Measurements from ENCODE around the gene DGCR6L. TPM values are rescaled to one million over a fixed set of nuclear protein-coding genes. Genes with fewer than 3 reads are reported as not detected.
"Not testable (repeated sequence)": the region's sequence is repeated elsewhere in the genome, so short reads cannot be mapped to it uniquely, and the experiment has no call there.

The DGCR6L gene
- total RNA-seq, 1 experiment from 2014 or later = 50.7 TPM

DNA sequence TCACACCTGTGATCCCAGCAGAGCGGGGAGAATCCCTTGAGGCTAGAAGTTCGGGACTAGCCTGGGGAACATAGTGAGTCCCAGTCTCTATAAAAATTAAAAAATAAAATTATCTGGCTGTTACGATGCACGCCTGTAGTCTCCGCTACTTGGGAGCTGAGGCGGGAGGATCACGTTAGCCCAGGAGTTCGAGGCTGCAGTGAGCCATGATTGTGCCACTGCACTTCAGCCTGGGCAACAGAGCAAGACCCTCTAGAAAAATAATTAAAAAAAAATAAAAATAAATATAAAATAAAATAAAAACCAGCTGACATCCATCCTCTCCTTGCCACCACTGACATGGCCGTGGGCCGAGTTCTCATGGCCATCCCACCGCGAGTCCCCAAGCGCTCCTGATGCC, 44.0 kb downstream of the DGCR6L start:
- Histone ChIP-seq H3K27me3 (replicated peaks; ENCODE audit: insufficient read depth, low read depth, low read length, poor library complexity) (no peaks in the 10 kb centered on the region), H3K36me3 (ENCODE audit: insufficient read depth, low read length, poor library complexity, severe bottlenecking) (no peaks in the 10 kb centered on the region), H3K9me3 (ENCODE audit: low read depth, low read length, poor library complexity, severe bottlenecking) (no peaks in the 10 kb centered on the region), H3K27ac (ENCODE audit: low read depth, low read length, poor library complexity, severe bottlenecking) (no peak overlapping the region), H3K4me1 (ENCODE audit: insufficient read depth, low read length, poor library complexity, severe bottlenecking) (no peaks in the 10 kb centered on the region), H3K4me3 (ENCODE audit: low read depth, low read length, poor library complexity, severe bottlenecking) (no peak overlapping the region)
- ChIA-PET POLR2A (ENCODE audit: low non-redundant PET) (no interaction called here), CTCF (no interaction called here)
- no TSS peak for BruUV-seq (replicated peaks)
- intact Hi-C loops (cut with micrococcal nuclease; ENCODE audit: unreplicated experiment) = no loop called here
- DNase-seq (ENCODE audit: low spot score) = no peak
- TF ChIP-seq, protein P1, sequence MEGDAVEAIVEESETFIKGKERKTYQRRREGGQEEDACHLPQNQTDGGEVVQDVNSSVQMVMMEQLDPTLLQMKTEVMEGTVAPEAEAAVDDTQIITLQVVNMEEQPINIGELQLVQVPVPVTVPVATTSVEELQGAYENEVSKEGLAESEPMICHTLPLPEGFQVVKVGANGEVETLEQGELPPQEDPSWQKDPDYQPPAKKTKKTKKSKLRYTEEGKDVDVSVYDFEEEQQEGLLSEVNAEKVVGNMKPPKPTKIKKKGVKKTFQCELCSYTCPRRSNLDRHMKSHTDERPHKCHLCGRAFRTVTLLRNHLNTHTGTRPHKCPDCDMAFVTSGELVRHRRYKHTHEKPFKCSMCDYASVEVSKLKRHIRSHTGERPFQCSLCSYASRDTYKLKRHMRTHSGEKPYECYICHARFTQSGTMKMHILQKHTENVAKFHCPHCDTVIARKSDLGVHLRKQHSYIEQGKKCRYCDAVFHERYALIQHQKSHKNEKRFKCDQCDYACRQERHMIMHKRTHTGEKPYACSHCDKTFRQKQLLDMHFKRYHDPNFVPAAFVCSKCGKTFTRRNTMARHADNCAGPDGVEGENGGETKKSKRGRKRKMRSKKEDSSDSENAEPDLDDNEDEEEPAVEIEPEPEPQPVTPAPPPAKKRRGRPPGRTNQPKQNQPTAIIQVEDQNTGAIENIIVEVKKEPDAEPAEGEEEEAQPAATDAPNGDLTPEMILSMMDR (conservative IDR thresholded peaks at IDR 0.05; ENCODE audit: low read depth, low read length) = no peak
- no peak for TF ChIP-seq EZH2 (IDR thresholded peaks at IDR 0.05; ENCODE audit: borderline replicate concordance, low read depth, low read length, poor library complexity, severe bottlenecking)

DNA sequence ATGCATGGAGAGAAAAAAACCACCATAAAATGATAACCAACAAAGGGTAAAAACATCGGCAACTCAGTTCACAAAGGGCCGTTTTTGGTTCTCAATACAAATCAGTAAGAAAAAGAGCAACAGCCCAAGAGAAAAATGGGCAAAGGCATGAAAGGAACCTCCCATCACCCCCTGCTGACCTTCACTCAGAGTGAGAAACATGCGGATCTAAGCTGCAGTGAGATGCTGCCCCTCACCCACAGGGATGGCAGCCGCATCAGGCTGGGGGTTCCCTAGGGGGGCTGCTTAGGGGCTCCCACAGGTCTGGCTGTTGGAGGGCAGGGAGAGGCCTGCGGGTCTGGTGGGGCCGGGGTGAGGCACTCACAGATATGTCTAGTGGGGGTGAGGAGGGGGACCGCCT, 44.5 kb downstream of the DGCR6L start:
- H3K4me1 ChIP-seq (ENCODE audit: insufficient read depth, low read length, poor library complexity, severe bottlenecking); BruUV-seq (replicated peaks); H3K4me3 ChIP-seq (ENCODE audit: low read depth, low read length, poor library complexity, severe bottlenecking); DNase-seq (ENCODE audit: low spot score); H3K27ac ChIP-seq (ENCODE audit: low read depth, low read length, poor library complexity, severe bottlenecking); CTCF ChIA-PET; H3K9me3 ChIP-seq (ENCODE audit: low read depth, low read length, poor library complexity, severe bottlenecking); intact Hi-C loops (cut with micrococcal nuclease; ENCODE audit: unreplicated experiment); POLR2A ChIA-PET (ENCODE audit: low non-redundant PET); H3K27me3 ChIP-seq (replicated peaks; ENCODE audit: insufficient read depth, low read depth, low read length, poor library complexity); H3K36me3 ChIP-seq (ENCODE audit: insufficient read depth, low read length, poor library complexity, severe bottlenecking): not testable (repeated sequence)

DNA sequence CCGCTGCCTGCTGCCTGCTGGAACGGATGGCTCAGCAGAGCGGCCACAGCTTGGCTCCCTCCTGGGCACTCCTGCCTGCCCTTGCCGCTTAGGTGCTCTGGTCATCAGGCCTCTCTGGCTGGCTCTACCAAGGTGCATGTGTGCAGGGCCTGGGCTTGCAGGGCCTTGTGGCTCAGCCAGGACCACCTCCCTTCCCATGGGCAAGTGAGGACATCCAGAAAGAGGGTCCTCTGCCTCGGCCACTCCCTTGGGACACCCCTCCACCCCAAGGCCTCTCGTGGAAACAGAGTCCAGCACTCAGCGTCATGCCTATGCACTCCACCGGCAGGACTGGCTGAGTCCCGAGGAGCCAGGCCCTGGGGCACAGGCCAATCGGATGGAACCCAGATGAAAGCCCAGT, 45.5 kb downstream of the DGCR6L start:
- DNase-seq (ENCODE audit: low spot score); H3K4me1 ChIP-seq (ENCODE audit: insufficient read depth, low read length, poor library complexity, severe bottlenecking); BruUV-seq (replicated peaks); intact Hi-C loops (cut with micrococcal nuclease; ENCODE audit: unreplicated experiment); H3K36me3 ChIP-seq (ENCODE audit: insufficient read depth, low read length, poor library complexity, severe bottlenecking); H3K27me3 ChIP-seq (replicated peaks; ENCODE audit: insufficient read depth, low read depth, low read length, poor library complexity); H3K27ac ChIP-seq (ENCODE audit: low read depth, low read length, poor library complexity, severe bottlenecking); POLR2A ChIA-PET (ENCODE audit: low non-redundant PET); H3K9me3 ChIP-seq (ENCODE audit: low read depth, low read length, poor library complexity, severe bottlenecking); H3K4me3 ChIP-seq (ENCODE audit: low read depth, low read length, poor library complexity, severe bottlenecking); CTCF ChIA-PET: not testable (repeated sequence)

DNA sequence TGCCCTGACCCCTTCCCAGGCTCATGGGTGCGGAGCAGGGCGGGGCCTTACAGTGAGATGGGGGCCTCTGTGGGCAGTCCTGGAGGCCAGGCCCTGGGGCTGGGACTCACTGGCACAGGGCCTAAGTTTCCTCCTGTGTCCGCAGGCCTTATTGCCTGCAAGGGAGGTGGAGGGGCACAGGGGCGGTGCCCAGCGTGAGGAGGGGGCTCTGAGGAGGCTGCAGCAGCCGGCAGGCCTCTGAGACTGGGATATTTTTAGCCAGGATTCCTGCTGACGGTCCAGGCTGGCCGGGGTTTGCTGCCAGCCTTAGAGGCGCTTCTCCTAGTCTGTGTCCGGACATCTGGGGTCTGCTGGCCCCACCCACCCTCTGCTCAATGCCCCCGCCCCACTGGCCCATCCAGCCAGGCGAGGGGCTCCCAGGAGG, 46.1 kb downstream of the DGCR6L start:
- no peaks in the 10 kb centered on the region for H3K4me1 ChIP-seq (ENCODE audit: insufficient read depth, low read length, poor library complexity, severe bottlenecking)
- BruUV-seq (replicated peaks) = no TSS peak
- no peaks in the 10 kb centered on the region for H3K9me3 ChIP-seq (ENCODE audit: low read depth, low read length, poor library complexity, severe bottlenecking)
- H3K27ac ChIP-seq (ENCODE audit: low read depth, low read length, poor library complexity, severe bottlenecking) = no peak overlapping the region
- POLR2A ChIA-PET (ENCODE audit: low non-redundant PET) = no interaction called here
- H3K36me3 ChIP-seq (ENCODE audit: insufficient read depth, low read length, poor library complexity, severe bottlenecking) = no peaks in the 10 kb centered on the region
- no peaks in the 10 kb centered on the region for H3K27me3 ChIP-seq (replicated peaks; ENCODE audit: insufficient read depth, low read depth, low read length, poor library complexity)
- no peak for DNase-seq (ENCODE audit: low spot score)
- no peak overlapping the region for H3K4me3 ChIP-seq (ENCODE audit: low read depth, low read length, poor library complexity, severe bottlenecking)
- intact Hi-C loops (cut with micrococcal nuclease; ENCODE audit: unreplicated experiment) = no loop called here
- CTCF ChIA-PET = no interaction called here
- TF ChIP-seq, protein P1 (conservative IDR thresholded peaks at IDR 0.05; ENCODE audit: low read depth, low read length) = no peak
- TF ChIP-seq EZH2 (IDR thresholded peaks at IDR 0.05; ENCODE audit: borderline replicate concordance, low read depth, low read length, poor library complexity, severe bottlenecking) = no peak

All from A673 (cell line).